HG03432 (cell line): ENCODE data around the gene MAPK6.
A peak's percentile ranks its signal among the peaks of the same experiment; 100 is the strongest.
"Not testable (repeated sequence)": the region's sequence is repeated elsewhere in the genome, so short reads cannot be mapped to it uniquely, and the experiment has no call there.

Experiments used
- ATAC-seq: cut with Tn5 transposase; IDR thresholded peaks from one replicate; pipeline ENCODE4 v1.9.1; 2021; ENCODE audit warnings: mild to moderate bottlenecking, moderate library complexity; ENCODE audit not compliant: unreplicated experiment

MAPK6 gene

DNA sequence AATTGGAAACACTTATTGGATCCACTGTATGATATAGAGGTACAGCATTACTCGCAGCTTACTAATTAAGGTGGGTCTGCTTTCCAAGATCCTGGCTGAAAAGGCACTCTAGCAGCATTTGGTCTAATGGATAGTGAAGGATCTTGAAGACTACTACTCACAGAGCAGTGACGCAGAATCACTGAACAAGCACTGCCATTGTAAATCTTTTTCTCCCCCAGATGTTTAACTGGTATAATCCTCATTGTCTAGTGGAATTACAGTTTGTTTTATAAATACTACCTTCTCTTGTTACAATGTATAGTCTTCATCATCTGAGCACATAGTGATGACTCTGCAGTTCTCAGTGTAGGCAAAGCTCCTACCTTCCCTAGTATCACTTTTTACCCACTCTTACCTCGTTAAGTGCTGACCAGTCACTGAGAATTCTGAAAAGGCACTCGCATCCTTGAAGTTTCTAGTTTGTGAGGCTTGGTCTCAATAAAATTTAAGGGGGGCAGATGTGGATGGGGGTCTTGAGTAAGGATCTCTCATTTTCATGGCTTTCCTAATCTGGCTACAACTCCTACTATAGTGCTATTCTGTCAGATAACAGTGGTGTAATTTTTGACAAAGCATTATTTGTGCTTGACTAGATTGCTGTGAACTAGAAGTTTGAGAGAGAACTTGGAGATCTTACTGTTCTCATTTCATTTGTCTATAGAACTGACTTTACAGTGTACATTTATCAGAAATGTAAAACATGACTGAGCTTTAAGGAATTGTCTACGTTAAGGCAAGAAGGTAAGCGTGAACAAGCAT is 23.2 kb downstream of the MAPK6 start:
- no peak for ATAC-seq

DNA sequence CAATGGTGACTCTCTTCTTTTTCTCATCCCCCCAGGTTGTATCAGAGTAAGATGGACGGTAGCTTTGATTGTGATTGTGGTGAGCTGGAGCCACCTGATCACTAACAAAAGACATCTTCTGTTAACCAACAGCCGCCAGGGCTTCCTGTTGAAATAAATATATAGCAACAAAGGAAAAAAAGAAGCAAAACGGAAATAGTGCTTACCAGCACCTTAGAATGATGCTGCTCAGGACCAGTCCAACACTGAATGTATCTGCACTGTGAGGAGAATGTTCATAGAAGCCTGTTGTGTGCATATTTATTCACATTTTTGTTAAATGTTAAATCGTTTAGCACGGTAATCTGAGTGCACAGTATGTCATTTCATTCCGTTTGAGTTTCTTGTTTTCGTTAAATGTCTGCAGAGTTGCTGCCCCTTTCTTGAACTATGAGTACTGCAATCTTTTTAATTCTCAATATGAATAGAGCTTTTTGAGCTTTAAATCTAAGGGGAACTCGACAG is 26.8 kb downstream of the MAPK6 start:
- ATAC-seq = not testable (repeated sequence)

DNA sequence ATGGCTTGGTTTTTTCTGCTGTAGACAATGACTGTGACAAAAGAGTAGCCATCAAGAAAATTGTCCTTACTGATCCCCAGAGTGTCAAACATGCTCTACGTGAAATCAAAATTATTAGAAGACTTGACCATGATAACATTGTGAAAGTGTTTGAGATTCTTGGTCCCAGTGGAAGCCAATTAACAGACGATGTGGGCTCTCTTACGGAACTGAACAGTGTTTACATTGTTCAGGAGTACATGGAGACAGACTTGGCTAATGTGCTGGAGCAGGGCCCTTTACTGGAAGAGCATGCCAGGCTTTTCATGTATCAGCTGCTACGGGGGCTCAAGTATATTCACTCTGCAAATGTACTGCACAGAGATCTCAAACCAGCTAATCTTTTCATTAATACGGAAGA is 27.5 kb downstream of the MAPK6 start:
- not testable (repeated sequence) for ATAC-seq

DNA sequence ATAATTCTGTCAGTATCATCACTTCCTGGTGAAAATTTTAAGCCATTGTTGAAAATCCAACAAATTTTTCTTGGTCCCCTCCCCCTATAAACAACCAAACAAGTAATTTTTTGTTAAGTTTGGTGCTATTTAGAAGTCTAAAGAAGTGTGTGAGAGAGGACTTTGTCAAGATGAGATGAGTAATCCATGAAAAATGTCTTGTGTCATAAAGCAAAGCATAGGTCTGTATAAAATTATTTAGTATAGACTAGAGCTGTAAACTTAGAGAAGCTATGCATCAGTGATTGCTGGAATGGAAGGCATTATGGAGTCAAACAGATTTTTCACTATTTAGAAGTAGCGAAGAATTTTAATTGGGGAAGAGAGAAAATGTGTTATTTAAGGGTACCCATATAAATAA is 31.4 kb downstream of the MAPK6 start:
- ATAC-seq = no peak

DNA sequence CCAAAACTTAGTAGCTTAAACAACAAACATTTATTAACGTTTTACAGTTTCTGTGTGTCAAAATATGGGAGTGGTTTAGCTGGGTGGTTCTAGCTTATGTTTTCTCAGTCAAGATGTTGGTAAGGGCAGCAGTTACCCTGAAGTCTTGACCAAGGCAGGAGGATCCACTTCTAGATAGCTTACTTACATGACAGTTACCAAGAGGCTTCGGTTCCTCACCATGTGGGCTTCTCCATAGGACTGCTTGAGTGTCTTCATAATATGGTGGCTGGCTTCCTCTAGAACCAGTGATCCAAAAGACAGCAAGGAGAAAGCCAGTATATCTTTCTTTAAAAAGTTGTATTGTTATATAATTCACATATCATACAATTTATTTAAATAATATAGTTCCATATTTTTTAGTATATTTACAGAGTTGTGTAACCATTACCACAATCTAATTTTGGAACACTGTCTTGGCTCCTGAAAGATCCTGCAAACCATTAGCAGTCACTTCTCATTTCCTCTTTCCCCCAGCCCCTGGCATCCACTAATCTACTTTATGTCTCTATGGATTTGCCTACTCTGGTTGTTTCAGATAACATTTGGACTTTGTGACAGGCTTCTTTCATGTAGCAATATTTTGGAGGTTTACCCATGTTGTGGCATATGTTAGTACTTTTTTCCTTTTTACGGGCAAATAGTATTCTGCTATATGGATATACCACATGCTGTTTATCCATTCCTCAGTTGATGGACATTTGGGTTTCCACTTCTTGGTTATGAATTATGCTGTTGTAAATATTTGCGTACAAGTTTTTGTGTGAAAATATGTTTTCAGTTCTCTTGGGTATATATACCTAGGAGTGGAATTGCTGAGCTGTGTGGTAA is 33.3 kb downstream of the MAPK6 start:
- no peak for ATAC-seq

DNA sequence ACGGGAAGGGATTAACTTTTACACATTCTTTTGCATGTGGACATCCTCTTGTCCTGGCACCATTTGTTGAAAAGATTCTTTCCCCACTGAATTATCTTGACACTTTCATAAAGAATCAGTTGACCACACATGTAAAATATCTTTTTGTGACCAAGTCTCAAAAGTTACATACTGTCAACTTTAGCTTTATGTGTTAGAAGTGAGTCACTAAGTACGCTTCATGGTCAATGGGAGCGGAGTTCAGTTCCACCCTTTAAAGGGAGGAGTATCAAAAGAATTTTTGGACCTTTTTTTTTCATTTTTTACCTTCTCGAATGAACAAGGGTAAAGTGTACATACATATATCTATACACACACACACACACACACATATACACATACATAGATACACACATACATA is 35.4 kb downstream of the MAPK6 start:
- no peak for ATAC-seq

DNA sequence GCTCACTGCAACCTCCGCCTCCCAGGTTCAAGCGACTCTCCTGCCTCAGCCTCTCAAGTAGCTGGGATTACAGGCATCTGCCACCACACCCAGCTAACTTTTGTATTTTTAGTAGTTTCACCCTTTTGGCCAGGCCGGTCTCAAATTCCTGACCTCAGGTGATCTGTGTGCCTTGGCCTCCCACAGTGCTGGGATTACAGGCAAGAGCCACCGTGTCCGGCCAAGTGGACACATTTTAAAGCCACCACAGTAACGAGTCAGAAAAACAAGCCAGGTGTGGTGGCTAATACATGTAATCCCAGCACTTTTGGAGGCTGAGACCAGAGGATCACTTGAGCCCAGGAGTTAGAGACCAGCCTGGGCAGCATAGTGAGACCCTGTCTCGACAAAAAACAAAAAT is 35.8 kb downstream of the MAPK6 start:
- ATAC-seq = not testable (repeated sequence)

DNA sequence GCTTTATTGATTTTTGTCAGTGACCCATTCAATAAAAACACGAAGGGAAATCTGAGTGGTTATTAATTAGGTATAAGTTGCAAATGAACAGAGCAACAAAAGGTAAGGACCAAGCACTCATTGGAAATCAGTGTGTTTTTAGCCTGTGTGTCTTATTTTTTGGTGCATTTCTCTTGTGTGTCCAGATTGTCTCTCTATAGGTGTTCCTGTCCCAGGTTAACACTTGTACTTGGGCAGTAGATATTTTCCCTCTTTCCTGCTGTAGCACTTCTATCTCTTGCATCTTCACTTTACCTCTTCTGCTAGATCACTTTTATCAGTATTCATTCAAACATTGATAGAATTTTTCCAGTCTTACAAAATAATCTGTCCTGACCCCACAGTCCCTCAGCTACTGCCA is 37.0 kb downstream of the MAPK6 start:
- no peak for ATAC-seq

DNA sequence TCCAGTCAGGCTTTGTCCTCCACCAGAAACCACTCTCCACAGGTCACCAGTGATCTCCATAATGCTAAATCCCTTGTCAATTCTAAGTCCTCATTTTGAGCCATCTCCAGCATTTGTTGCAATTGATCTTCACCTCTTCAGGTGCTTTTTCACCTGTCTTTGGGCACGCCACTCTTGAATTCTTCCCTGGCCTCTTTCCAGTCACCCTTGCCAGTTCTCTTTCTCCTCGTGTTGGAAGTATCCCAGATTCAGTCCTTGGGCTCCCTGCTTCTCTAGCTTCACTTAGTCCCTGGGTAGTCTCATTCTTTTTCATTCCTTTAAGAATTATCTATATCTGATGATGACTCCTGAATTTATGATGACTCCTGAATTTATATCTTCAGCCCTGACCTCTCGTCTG is 37.5 kb downstream of the MAPK6 start:
- no peak for ATAC-seq

DNA sequence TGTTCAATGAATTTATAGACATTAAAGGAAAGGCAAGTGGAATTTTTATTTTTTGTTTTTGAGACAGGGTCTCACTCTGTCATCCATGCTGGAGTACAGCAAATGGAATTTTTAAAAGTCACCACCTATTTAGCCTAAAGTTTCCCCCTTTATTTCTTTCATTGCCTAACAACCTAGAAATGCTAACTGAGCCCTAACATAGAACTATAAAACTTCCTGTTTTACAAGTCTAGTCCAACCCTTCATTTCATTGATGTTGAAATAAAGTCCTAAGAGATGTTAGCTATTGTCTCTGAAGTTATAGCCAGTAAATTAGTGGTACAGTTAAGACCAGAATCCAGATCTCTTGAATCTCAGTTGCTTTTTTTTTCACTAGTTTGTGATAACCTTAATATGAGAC is 39.0 kb downstream of the MAPK6 start:
- ATAC-seq = no peak

DNA sequence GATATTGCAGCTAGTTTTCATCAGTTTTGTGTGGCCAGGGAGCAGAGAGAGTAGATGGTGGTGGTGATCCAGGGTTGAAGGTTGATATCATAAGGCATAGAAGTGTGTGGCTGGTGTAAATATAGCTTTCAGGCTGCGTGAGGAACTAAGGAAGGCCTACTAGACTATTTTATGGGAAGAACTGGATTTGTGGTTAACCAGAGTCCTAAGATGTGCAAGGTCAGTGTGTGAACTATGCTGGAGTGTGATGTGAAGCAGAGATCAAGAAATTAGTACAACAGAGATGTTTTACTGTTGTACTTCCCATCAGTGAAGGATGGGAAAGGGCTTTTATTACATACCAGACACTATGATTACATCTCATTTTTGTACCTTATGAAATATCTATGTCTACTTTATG is 41.5 kb downstream of the MAPK6 start:
- no peak for ATAC-seq

DNA sequence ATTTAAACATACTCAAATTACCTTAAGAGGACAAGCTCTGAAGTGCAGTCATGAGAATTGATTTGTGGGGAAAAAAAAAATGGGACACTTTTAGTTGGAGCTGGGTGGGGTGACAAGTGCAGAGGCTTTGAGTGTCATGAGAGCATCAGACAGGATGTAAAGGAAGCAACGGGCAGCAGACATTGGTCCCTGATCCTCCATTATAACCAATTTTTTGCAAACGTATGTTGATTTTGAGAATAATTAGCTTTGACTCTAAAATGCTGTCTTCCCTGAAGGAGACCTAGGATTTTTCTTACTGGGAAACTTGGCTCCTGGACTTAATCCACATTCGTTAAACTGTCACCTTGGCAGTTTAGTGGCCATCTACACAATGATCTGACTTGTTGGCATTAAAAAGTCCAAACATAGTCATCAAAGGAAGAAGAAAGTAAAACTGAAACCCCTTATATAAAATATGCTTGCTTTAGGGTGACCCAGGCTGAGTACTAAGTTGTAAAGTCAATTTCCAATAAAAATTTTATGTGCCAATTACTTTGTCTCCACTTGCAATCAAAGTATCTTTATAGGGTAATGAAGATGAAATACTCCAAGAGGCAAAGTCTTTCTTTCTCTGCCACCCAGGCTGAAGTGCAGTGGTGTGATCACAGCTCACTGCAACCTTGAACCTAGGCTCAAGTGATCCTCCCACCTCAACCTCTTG is 48.0 kb downstream of the MAPK6 start:
- no peak for ATAC-seq

DNA sequence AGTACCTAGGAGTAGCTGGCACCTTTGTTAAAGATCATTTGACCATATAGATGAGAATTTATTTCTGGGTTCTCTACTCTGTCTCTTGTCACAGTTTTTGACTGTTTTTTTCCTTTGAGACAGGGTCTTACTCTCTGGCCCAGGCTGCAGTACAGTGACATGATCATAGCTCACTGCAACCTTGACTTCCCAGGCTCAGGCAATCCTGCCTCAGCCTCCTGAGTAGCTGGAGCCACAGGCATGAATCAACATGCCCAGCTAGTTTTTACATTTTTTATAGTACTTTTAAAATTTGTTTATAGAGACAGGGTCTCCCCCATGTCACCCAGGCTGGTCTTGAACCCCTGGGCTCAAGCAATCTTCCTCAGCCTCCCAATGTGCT is 48.5 kb downstream of the MAPK6 start:
- ATAC-seq = no peak

DNA sequence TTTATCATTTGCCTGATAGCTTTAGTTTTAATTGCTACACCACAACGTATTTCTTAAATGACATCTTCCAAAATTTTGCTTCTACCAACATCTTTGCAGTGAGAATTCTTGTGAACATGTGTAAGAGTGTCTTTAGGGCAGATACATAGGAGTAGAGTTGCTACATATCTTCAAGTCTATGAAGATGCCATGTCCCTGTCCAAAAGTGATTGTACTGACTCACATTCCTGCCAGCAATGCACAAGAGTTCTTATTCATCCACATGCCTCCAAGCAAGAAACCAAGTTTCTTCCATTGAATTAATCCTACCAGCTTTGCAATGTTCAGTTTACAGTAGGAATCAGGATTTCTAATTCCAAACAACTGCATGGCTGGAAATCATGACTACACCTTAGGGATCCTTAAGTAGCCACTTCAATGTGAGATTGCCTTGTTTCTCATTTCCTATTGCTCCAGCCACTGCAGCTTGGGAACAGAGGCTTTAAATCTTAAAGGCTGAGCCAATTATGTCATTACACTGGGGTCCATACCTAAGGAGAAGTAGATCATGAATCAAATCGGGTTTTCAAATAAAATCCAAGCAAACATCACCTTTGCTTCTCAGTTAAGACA is 49.1 kb downstream of the MAPK6 start:
- ATAC-seq = no peak

DNA sequence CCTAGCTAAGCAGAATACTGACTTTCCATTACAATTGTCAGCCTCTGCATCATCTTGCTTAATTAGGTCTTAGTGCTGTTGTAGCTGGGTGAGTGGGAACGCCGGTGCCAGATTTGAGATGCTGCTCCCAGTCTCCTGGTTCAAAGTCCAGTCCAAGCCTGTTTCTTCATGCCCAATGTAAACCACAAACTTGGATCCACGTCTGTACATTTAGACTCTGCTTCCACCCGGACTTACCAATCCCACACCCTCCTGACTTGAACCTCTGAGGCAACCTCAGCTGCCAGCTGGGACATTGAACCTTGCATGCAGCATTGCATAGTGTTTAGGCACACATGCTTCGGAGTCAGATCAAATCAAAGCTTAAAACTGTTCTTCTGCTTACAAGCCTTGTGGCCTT is 50.5 kb downstream of the MAPK6 start:
- no peak for ATAC-seq

DNA sequence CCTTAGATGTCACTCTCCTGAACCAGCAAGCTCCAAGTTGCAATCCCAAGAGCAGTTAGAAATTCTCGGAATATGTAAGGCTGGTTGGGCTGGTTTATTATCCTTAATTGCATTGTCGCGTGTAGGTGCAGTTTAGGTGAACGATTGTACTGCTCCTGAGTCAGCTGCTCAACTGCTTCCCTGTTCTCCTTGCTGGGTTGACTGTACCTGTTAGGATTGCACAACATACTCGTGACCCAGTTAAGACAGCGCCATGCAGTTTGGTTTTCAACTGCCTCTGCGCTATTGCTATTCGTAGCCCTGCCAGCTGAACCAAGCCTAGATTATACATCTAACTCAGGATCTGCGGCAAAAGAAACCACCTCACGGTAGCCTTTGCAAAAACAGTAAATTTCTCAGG is 52.6 kb downstream of the MAPK6 start:
- no peak for ATAC-seq

DNA sequence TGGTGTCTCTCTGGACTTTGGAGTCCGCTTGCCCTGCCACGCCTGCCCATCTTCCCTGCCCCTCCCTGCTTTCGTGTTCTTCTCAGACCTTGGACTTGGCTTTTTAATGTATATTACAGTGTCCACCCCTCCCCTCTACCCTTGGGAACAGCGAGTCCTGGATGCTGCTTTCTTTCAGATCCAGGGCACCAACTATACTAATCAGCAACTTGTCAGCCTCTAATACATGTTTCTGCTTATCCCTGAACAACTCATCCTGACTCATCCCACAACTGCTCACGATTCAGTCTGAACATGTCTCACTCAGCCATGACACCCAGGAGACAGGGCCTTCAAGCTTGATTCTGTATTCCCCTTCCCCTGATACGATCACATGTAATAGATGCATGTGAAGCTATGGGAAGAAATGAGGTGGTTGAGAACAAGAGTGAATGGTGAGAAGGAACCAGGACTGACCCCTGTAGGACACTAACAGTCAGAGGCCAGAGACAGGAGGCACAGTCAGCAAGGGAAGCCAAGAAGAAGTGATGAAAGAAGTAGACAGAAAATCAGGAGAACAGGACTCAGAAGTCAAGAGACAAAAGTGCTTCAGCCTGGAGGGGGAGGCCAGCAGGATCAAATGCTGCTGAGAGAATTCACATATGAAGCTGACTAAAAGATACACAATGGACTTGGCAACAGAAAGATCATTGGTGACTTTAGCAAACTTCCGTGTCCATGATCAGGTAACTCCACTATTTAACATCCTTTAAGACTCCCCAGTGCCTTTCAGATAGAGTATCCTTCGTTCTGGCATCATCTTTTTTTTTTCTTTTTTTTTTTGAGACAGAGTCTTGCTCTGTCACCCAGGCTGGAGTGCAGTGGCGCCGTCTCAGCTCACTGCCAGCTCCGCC is 58.1 kb downstream of the MAPK6 start:
- peak; percentile 54 for ATAC-seq

DNA sequence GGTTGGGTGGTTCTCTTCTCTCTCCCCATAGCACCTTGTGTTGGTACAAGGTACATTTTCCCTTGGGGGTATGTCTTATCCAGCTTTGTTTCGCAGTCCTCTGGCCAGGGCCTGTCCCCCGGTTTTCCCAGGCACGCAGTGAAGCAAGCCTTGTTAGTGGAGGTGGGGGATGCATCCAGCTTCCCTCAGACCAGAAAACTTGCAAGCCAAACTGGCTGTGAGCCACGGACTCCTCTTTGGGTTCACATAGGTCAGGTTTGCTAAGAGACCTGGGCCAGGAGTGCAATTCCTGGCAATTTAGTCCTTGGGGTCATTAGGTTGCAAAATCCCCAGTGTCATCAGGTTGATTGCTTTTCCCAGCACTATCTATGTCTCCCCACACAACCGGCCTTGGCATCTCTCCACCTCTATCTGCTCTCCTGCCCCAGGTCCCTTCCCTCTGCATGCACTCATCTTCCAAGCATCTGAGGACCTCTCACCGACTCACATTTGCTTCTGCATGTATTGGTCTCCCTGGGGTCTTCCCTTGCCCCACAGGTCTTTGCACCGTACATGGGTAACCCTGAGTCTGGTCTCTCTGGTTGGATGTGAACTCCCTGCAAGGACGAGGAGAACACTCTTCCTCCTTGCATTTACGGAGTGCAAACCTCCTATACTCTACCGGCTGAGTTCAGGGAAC is 59.3 kb downstream of the MAPK6 start:
- no peak for ATAC-seq
